ENCODE results near the gene OR13C5.
"Not testable (repeated sequence)": the region's sequence is repeated elsewhere in the genome, so short reads cannot be mapped to it uniquely, and the experiment has no call there.

DNA sequence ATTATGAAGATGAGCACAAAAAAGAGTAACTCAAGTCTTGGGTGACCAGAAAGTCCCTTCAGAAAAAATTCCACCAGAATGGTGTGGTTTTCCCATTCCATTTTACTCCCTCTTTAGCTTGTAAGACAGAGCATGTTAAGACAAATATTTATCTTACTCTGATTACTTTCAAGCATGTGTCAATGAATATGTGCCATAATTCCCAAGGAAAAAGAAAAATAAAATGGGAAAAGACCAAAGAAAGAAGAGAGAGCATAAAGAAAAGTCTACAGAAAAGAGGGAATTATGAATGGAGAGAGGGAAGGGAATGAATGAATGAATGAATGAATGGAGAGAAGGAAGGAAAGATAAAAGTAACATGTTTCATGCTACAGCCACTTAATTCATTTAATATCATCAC is at the start of gene OR13C5:
- not testable (repeated sequence) for TF ChIP-seq NFYA (IDR thresholded peaks at IDR 0.05; ENCODE audit: borderline replicate concordance, low read depth, low read length); SMARCA5 (IDR thresholded peaks at IDR 0.05)

Data from GM12878 (cell line).